IMR-90 (cell line): Measurements from ENCODE around the gene C9orf43. TPM values are rescaled to one million over a fixed set of nuclear protein-coding genes. Genes with fewer than 3 reads are reported as not detected.
A peak's percentile ranks its signal among the peaks of the same experiment; 100 is the strongest.

Experiments
- BHLHE40 ChIP-seq: fragments of 150-350 bp; IDR thresholded peaks from 2 replicates; pipeline ENCODE4 v1.6.1; 2016; ENCODE audit warnings: mild to moderate bottlenecking, low read depth, low read length
- MAFK ChIP-seq: IDR thresholded peaks from 2 replicates; pipeline ENCODE4 v1.6.1; 2012; ENCODE audit warnings: low read depth, low read length, improper control_type of control experiment
- RFX5 ChIP-seq: IDR thresholded peaks from 2 replicates; pipeline ENCODE4 v1.8.0; 2012; ENCODE audit warnings: low read depth, mild to moderate bottlenecking, low read length, moderate library complexity
- USF2 ChIP-seq: fragments of 150-350 bp; IDR thresholded peaks from 2 replicates; pipeline ENCODE4 v1.6.1; 2017; ENCODE audit warnings: mild to moderate bottlenecking, antibody characterized with exemption, low read length, low read depth
- polyA plus RNA-seq, 3 experiments: library from polyadenylated mRNA; depleted of rRNA; stranded (reverse); fragments of >200 nt; gene quantifications; 2 replicates each; pipeline ENCODE4 v1.2.3, GENCODE V29; 2012; ENCODE audit warnings: low replicate concordance in 1 of 3
- total RNA-seq: library from RNA; depleted of rRNA; stranded (reverse); fragments of >200 nt; gene quantifications from 2 replicates; pipeline ENCODE4 v1.2.3, GENCODE V29; 2012

C9orf43 gene
- total and polyA plus RNA-seq, 2 of the 4 experiments (the other 2 are of a cell fraction), result 0.36 to 0.46 TPM

GRCh38 chr9:113410207-113410864 is at the start of gene C9orf43, which contains the start of gene POLE3 (continued):
- TF ChIP-seq USF2 (peak; percentile 96), RFX5 (no peak), BHLHE40 (0 out of 2 replicates have a peak, but pooled peaks have one; percentile 37), MAFK (peak; percentile 10; the same call in 1 of the 2 replicates)
